Pancreas (tissue), 10 donors: Measurements from ENCODE around the gene ZBTB39. TPM values are rescaled to one million over a fixed set of nuclear protein-coding genes. Genes with fewer than 3 reads are reported as not detected.

Experiments
- ATAC-seq, 4 donors: fragments of 200-7000 bp; cut with Tn5 transposase; one replicate each; pipeline versions ENCODE4 v1.8.0 to v1.9.1; 2020; ENCODE audit warnings: mild to moderate bottlenecking in 4 of 4, moderate library complexity in 4 of 4
- DNase-seq, 6 donors: peaks; one replicate each; pipeline ENCODE4 v3.0.0-alpha.2; 2020
- FAIRE-seq: peaks from 2 replicates; lab custom pipeline; 2012; peaks lifted over from hg19 to GRCh38; lab: Jason Lieb, UNC
- H3K27ac ChIP-seq, 4 donors: fragments of 200-600 bp; sonication (generic); 1 replicate in 3 of 4; 2 replicates in 1 of 4; pipeline versions ENCODE4 v1.5.0 to v1.8.0; 2020
- H3K27me3 ChIP-seq, 4 donors: fragments of 200-600 bp; one replicate each; pipeline ENCODE4 v1.8.0; 2021
- H3K36me3 ChIP-seq, 3 donors: fragments of 200-600 bp; sonication (generic) in 1 of 3; one replicate each; pipeline versions ENCODE4 v1.5.0 to v1.8.0; 2020 to 2021
- H3K4me1 ChIP-seq, 3 donors: fragments of 200-600 bp; one replicate each; pipeline ENCODE4 v1.8.0; 2021
- H3K4me3 ChIP-seq, 4 donors: fragments of 200-600 bp; sonication (generic) in 2 of 4; one replicate each; pipeline versions ENCODE4 v1.5.0 to v1.8.0; 2020 to 2021
- H3K9me3 ChIP-seq, 4 donors: fragments of 200-600 bp; one replicate each; pipeline ENCODE4 v1.8.0; 2021
- CTCF ChIP-seq, 4 donors: fragments of 200-600 bp; sonication (generic) in 3 of 4; IDR thresholded peaks; one replicate each; pipeline versions ENCODE4 v1.5.0 to v1.8.0; 2021; ENCODE audit warnings: antibody characterized with exemption in 4 of 4
- WGBS, 2 donors: extraction: QIAGEN DNeasy Blood & Tissue Kit; methylation state at CpG; one replicate each; pipeline ENCODE4 v1.1.7; 2013; 5-methylcytosine and 5-hydroxymethylcytosine counted together
- intact Hi-C, 3 donors: fragments of 100-400 bp; cut with DNase I; formaldehyde crosslinking; loops; one replicate each; pipeline versions ENCODE4 v1.11.1 to v1.14.2; 2022
- polyA plus RNA-seq, 2 donors: library from polyadenylated mRNA; stranded (reverse); fragments of 200-250 nt; gene quantifications; one replicate each; pipeline ENCODE4 v1.2.3, GENCODE V29; 2013
- total RNA-seq, 6 donors: library from RNA; stranded (reverse); fragmentation: NEBNext Ultra II Directional in 4 of 6; extraction: Animal tissue kit (Norgen Biotek cat#: 25700) in 4 of 6; gene quantifications; one replicate each; pipeline versions ENCODE4 v1.2.1 to v1.2.4, GENCODE V29; 2021 to 2023
- donor health status: healthy with polysubstance abuse.
- donor health status: DM: no; HTN: no; CAD: no; lungs with moderate emphysema.
- donor health status: DM: no; HTN: no; CAD: no.
- donor health status: control.
- donor health status: control.
- donor health status: Bipolar disorder and iron deficiency.
- donor health status: DM: yes; HTN: yes; CAD: no.
- donor health status: DM: no; HTN: no; CAD: no.
- donor health status: DM: no; HTN: no; CAD: no.
- donor health status: DM: yes; HTN: yes; CAD: no.

Gene ZBTB39
- total and polyA plus RNA-seq, 8 donors = 1.5 to 4.3 (median 2.8) TPM

GRCh38 chr12:56995930-56996496 is 10.3 kb downstream of the ZBTB39 start:
- ATAC-seq = no peak
- no peaks in the 10 kb centered on the region for H3K27me3 ChIP-seq
- intact Hi-C loops = no loop called here
- no peaks in the 10 kb centered on the region for H3K36me3 ChIP-seq
- 93 to 94% methylated on average over 11 of the region's 11 CpGs for WGBS, 2 donors
- no peaks in the 10 kb centered on the region for H3K9me3 ChIP-seq
- H3K4me3 ChIP-seq = no peak overlapping the region
- no peaks in the 10 kb centered on the region for H3K4me1 ChIP-seq
- no peak overlapping the region for H3K27ac ChIP-seq
- no peak for FAIRE-seq
- DNase-seq = no peak
- TF ChIP-seq CTCF (IDR thresholded peaks at IDR 0.05) = no peak

GRCh38 chr12:56995201-56995929 is 11.0 kb downstream of the ZBTB39 start:
- DNase-seq (no peak), FAIRE-seq (no peak), ATAC-seq (no peak)
- Histone ChIP-seq H3K4me3 (no peak overlapping the region), H3K27ac (no peak overlapping the region), H3K9me3 (no peaks in the 10 kb centered on the region), H3K27me3 (no peaks in the 10 kb centered on the region), H3K36me3 (no peaks in the 10 kb centered on the region), H3K4me1 (no peaks in the 10 kb centered on the region)
- WGBS, 2 donors = 85 to 90% methylated on average over 26 of the region's 26 CpGs
- TF ChIP-seq CTCF (IDR thresholded peaks at IDR 0.05) = no peak
- intact Hi-C loops = no loop called here

GRCh38 chr12:56994231-56994746 is 12.1 kb downstream of the ZBTB39 start:
- Histone ChIP-seq H3K4me3 (no peak overlapping the region), H3K9me3 (no peaks in the 10 kb centered on the region), H3K4me1 (no peaks in the 10 kb centered on the region), H3K36me3 (no peaks in the 10 kb centered on the region), H3K27me3 (no peaks in the 10 kb centered on the region), H3K27ac (no peak overlapping the region)
- intact Hi-C loops = no loop called here
- FAIRE-seq = no peak
- DNase-seq = no peak
- no peak for TF ChIP-seq CTCF (IDR thresholded peaks at IDR 0.05)
- WGBS, 2 donors = 74 to 80% methylated on average over 10 of the region's 10 CpGs
- ATAC-seq = no peak

GRCh38 chr12:56993346-56993745 is 13.0 kb downstream of the ZBTB39 start:
- Histone ChIP-seq H3K27ac (no peak overlapping the region), H3K4me1 (no peaks in the 10 kb centered on the region), H3K36me3 (no peaks in the 10 kb centered on the region), H3K27me3 (no peaks in the 10 kb centered on the region), H3K9me3 (no peaks in the 10 kb centered on the region), H3K4me3 (no peak overlapping the region)
- 72 to 78% methylated on average over 10 of the region's 10 CpGs for WGBS, 2 donors
- no peak for ATAC-seq
- no peak for FAIRE-seq
- no peak for TF ChIP-seq CTCF (IDR thresholded peaks at IDR 0.05)
- intact Hi-C loops = no loop called here
- no peak for DNase-seq
